OCI-LY1 (cell line): Measurements from ENCODE around the gene MXRA8.

Source experiments
- H2AFZ ChIP-seq: fragments of 200-600 bp; sonication (generic), shearing (Covaris generic); 2 replicates; pipeline ENCODE4 v1.6.0; 2014; ENCODE audit warnings: antibody characterized with exemption, mild to moderate bottlenecking, low read length
- H3F3A ChIP-seq: fragments of 200-600 bp; sonication (generic), shearing (Covaris generic); 2 replicates; pipeline ENCODE4 v1.6.0; 2014; ENCODE audit warnings: mild to moderate bottlenecking, antibody characterized with exemption, low read length, moderate library complexity; ENCODE audit not compliant: insufficient read depth
- H3K27ac ChIP-seq: fragments of 200-600 bp; sonication (generic); 2 replicates; pipeline ENCODE4 v1.5.1; 2014; ENCODE audit warnings: low read length, mixed run types, mild to moderate bottlenecking, low read depth; ENCODE audit not compliant: poor library complexity, severe bottlenecking
- H3K27me3 ChIP-seq: fragments of 200-600 bp; sonication (generic); 2 replicates; pipeline ENCODE4 v1.6.0; 2014; ENCODE audit warnings: antibody characterized with exemption, mild to moderate bottlenecking, low read length, moderate library complexity; ENCODE audit not compliant: insufficient read depth
- H3K36me3 ChIP-seq: fragments of 200-600 bp; sonication (generic); 2 replicates; pipeline ENCODE4 v1.6.1; 2014; ENCODE audit warnings: mild to moderate bottlenecking, antibody characterized with exemption, low read length, moderate library complexity, mixed read lengths; ENCODE audit not compliant: insufficient read depth
- H3K4me1 ChIP-seq: fragments of 200-600 bp; sonication (generic); 2 replicates; pipeline ENCODE4 v1.5.1; 2014; ENCODE audit warnings: mild to moderate bottlenecking, low read length, moderate library complexity; ENCODE audit not compliant: insufficient read depth, severe bottlenecking
- H3K4me2 ChIP-seq: fragments of 200-600 bp; sonication (generic), shearing (Covaris generic); 2 replicates; pipeline ENCODE4 v1.6.1; 2014; ENCODE audit warnings: low read length
- H3K4me3 ChIP-seq: fragments of 200-600 bp; sonication (generic); 2 replicates; pipeline ENCODE4 v1.5.1; 2014; ENCODE audit warnings: low read length, low read depth, mild to moderate bottlenecking, mixed read lengths; ENCODE audit not compliant: poor library complexity, severe bottlenecking
- H3K79me2 ChIP-seq: fragments of 200-600 bp; shearing (Covaris generic); 2 replicates; pipeline ENCODE4 v1.6.1; 2016; ENCODE audit warnings: mixed run types, low read length, mixed read lengths; ENCODE audit not compliant: insufficient read depth
- H3K9ac ChIP-seq: fragments of 200-600 bp; sonication (generic), shearing (Covaris generic); 2 replicates; pipeline ENCODE4 v1.6.1; 2014; ENCODE audit warnings: mild to moderate bottlenecking, low read length, mixed read lengths
- H3K9me2 ChIP-seq: fragments of 200-600 bp; sonication (generic), shearing (Covaris generic); 2 replicates; pipeline ENCODE4 v1.6.1; 2014; ENCODE audit warnings: low read depth, mild to moderate bottlenecking, low read length, mixed read lengths
- H3K9me3 ChIP-seq: fragments of 200-600 bp; shearing (Covaris generic); 2 replicates; pipeline ENCODE4 v1.6.1; 2014; ENCODE audit warnings: low read length, mixed read lengths
- H4K20me1 ChIP-seq: fragments of 200-600 bp; sonication (generic), shearing (Covaris generic); 2 replicates; pipeline ENCODE4 v1.6.0; 2016; ENCODE audit warnings: mild to moderate bottlenecking, low read length; ENCODE audit not compliant: insufficient read depth
- EZH2 ChIP-seq: fragments of 200-600 bp; sonication (generic), shearing (Covaris generic); IDR thresholded peaks from 2 replicates; pipeline ENCODE4 v1.8.0; 2017; ENCODE audit warnings: borderline replicate concordance, mixed run types, mild to moderate bottlenecking, antibody characterized with exemption, low read length, moderate library complexity, mixed read lengths
- TF ChIP-seq, protein P1 (sequence below): fragments of 200-600 bp; sonication (generic), shearing (Covaris generic); IDR thresholded peaks from 2 replicates; pipeline ENCODE4 v1.5.1; 2017; ENCODE audit warnings: mild to moderate bottlenecking, antibody characterized with exemption, low read length, moderate library complexity, mixed read lengths

Gene MXRA8

DNA sequence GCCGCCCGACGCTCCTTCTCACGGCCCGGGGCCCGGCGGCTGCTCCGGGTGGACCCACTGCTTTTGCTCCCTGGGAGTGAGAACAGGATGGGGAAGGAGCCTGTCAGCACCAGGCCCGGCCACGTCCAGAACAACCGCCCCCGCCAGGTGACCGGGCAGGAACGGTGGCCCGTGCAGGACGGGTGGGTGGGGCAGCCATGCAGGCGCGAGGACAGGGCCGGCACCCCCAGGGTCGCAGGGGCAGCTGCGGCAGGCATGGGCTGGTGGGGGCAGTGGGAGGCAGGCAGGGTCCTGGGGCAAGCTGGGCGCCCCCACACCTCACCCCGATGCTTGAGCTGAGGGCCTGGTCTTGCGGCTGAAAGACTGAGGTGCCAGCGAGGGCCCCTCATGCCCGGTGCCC, 21.9 kb downstream of the MXRA8 start:
- Histone ChIP-seq H3K9me3 (no peaks in the 10 kb centered on the region), H3F3A (no peaks in the 10 kb centered on the region), H3K9ac (no peak overlapping the region), H3K9me2 (no peaks in the 10 kb centered on the region), H3K4me3 (no peak overlapping the region), H3K27ac (no peak overlapping the region), H4K20me1 (no peaks in the 10 kb centered on the region), H3K4me2 (no peak overlapping the region), H3K4me1 (no peaks in the 10 kb centered on the region), H3K36me3 (no peaks in the 10 kb centered on the region; the same call in 1 of the 2 replicates), H3K79me2 (no peaks in the 10 kb centered on the region), H3K27me3 (no peaks in the 10 kb centered on the region), H2AFZ (no peak overlapping the region)
- TF ChIP-seq EZH2, result no peak
- TF ChIP-seq, protein P1, sequence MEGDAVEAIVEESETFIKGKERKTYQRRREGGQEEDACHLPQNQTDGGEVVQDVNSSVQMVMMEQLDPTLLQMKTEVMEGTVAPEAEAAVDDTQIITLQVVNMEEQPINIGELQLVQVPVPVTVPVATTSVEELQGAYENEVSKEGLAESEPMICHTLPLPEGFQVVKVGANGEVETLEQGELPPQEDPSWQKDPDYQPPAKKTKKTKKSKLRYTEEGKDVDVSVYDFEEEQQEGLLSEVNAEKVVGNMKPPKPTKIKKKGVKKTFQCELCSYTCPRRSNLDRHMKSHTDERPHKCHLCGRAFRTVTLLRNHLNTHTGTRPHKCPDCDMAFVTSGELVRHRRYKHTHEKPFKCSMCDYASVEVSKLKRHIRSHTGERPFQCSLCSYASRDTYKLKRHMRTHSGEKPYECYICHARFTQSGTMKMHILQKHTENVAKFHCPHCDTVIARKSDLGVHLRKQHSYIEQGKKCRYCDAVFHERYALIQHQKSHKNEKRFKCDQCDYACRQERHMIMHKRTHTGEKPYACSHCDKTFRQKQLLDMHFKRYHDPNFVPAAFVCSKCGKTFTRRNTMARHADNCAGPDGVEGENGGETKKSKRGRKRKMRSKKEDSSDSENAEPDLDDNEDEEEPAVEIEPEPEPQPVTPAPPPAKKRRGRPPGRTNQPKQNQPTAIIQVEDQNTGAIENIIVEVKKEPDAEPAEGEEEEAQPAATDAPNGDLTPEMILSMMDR, result no peak

DNA sequence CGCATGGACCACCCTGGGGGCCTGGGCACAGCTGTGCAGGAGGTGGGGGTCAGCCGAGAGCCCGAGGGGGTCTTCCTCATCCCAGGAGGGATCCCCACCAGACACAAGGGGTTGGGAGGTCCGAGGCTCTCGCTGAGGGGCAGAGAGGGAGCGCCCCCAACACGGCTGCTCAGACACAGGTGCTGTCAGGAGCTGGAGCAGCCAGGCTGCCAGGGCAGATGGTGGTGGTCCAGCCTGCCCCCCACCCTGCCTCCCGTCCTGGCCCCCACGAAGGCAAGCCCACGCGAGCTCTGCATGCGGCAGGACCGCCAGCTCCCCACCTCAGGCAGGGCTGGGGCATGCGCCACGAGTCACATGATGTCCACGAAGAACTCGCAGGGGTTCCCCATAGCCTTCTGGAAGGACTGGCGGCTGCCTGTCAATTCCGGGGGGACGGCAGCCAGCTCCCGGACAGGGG, 22.5 kb downstream of the MXRA8 start:
- Histone ChIP-seq H3K36me3 (no peaks in the 10 kb centered on the region; the same call in 1 of the 2 replicates), H3K27ac (no peak overlapping the region), H3K9me3 (no peaks in the 10 kb centered on the region), H3K9ac (no peak overlapping the region), H3K4me2 (no peak overlapping the region), H3K4me1 (no peaks in the 10 kb centered on the region), H3K9me2 (no peaks in the 10 kb centered on the region), H3K4me3 (no peak overlapping the region), H3K27me3 (no peaks in the 10 kb centered on the region), H3K79me2 (no peaks in the 10 kb centered on the region), H3F3A (no peaks in the 10 kb centered on the region), H4K20me1 (no peaks in the 10 kb centered on the region), H2AFZ (no peak overlapping the region)
- TF ChIP-seq, protein P1, result no peak
- no peak for TF ChIP-seq EZH2

DNA sequence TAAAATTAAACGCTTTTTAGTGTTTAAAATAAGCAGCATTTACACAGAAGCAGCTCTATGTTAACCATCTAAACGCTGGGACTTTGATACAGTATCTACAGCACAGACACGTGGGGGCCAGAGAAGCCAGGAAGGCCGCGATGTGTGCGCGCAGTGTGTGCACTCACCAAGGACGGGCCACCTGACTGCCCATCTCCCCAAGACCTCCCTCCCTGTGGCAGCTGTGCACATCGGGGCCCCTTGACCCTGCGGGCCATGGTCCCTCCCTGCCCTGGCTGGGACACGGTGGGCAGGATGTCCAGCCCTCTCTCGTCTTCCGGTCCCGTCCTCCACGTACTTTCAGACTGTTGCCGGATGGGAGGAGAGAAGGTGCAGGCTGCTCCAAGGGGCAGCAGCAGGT, 23.1 kb downstream of the MXRA8 start:
- Histone ChIP-seq H4K20me1 (no peaks in the 10 kb centered on the region), H3F3A (no peaks in the 10 kb centered on the region), H3K79me2 (no peaks in the 10 kb centered on the region), H3K36me3 (no peaks in the 10 kb centered on the region; the same call in 1 of the 2 replicates), H2AFZ (no peak overlapping the region), H3K4me3 (no peak overlapping the region), H3K27ac (no peak overlapping the region), H3K9ac (no peak overlapping the region), H3K4me2 (no peak overlapping the region), H3K9me2 (no peaks in the 10 kb centered on the region), H3K4me1 (no peaks in the 10 kb centered on the region), H3K9me3 (no peaks in the 10 kb centered on the region), H3K27me3 (no peaks in the 10 kb centered on the region)
- TF ChIP-seq, protein P1, result no peak
- no peak for TF ChIP-seq EZH2
